ENCODE results near the gene ETV1. TPM values are rescaled to one million over a fixed set of nuclear protein-coding genes. Genes with fewer than 3 reads are reported as not detected.

ETV1 gene
- total RNA-seq, 1 donor from 2014 or later, result 27.3 TPM

- H3K27ac Mint-ChIP-seq, result no peak overlapping the region
- TF ChIP-seq, protein P1, sequence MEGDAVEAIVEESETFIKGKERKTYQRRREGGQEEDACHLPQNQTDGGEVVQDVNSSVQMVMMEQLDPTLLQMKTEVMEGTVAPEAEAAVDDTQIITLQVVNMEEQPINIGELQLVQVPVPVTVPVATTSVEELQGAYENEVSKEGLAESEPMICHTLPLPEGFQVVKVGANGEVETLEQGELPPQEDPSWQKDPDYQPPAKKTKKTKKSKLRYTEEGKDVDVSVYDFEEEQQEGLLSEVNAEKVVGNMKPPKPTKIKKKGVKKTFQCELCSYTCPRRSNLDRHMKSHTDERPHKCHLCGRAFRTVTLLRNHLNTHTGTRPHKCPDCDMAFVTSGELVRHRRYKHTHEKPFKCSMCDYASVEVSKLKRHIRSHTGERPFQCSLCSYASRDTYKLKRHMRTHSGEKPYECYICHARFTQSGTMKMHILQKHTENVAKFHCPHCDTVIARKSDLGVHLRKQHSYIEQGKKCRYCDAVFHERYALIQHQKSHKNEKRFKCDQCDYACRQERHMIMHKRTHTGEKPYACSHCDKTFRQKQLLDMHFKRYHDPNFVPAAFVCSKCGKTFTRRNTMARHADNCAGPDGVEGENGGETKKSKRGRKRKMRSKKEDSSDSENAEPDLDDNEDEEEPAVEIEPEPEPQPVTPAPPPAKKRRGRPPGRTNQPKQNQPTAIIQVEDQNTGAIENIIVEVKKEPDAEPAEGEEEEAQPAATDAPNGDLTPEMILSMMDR (IDR thresholded peaks at IDR 0.05; ENCODE audit: unreplicated experiment), result no peak
- no peak for DNase-seq (ENCODE audit: low spot score, unreplicated experiment)
Observed at GRCh38 chr7:13949445-13949844, 40.0 kb downstream of the ETV1 start.

GRCh38 chr7:13948019-13948801 is 41.3 kb downstream of the ETV1 start:
- Mint-ChIP-seq H3K27ac (peak overlapping the region; percentile 75), H3K36me3 (ENCODE audit: insufficient read depth) (peaks cover 3% of the 10 kb centered on the region), H3K9me3 (ENCODE audit: low read depth) (peaks cover 5% of the 10 kb centered on the region), H3K4me1 (ENCODE audit: low read depth) (peaks cover 32% of the 10 kb centered on the region), H3K27me3 (no peaks in the 10 kb centered on the region), H3K4me3 (ENCODE audit: low read depth) (no peak overlapping the region)
- TF ChIP-seq, protein P1 (IDR thresholded peaks at IDR 0.05; ENCODE audit: unreplicated experiment), result no peak
- DNase-seq (ENCODE audit: low spot score, unreplicated experiment), result no peak

More at GRCh38 chr7:13949445-13949844, 40.0 kb downstream of the ETV1 start:
- peaks cover 32% of the 10 kb centered on the region for H3K4me1 Mint-ChIP-seq (ENCODE audit: low read depth)
- H3K36me3 Mint-ChIP-seq (ENCODE audit: insufficient read depth), result peaks cover 2% of the 10 kb centered on the region
- H3K9me3 Mint-ChIP-seq (ENCODE audit: low read depth), result no peaks in the 10 kb centered on the region
- no peaks in the 10 kb centered on the region for H3K27me3 Mint-ChIP-seq
- H3K4me3 Mint-ChIP-seq (ENCODE audit: low read depth), result no peak overlapping the region

- peaks cover 3% of the 10 kb centered on the region for H3K36me3 Mint-ChIP-seq (ENCODE audit: insufficient read depth)
- no peak for DNase-seq (ENCODE audit: low spot score, unreplicated experiment)
Observed at GRCh38 chr7:13947535-13947934, 41.9 kb downstream of the ETV1 start.

GRCh38 chr7:13946181-13946580 is 43.3 kb downstream of the ETV1 start:
- peaks cover 32% of the 10 kb centered on the region for H3K4me1 Mint-ChIP-seq (ENCODE audit: low read depth)
- H3K27ac Mint-ChIP-seq, result no peak overlapping the region
- no peak for DNase-seq (ENCODE audit: low spot score, unreplicated experiment)
- H3K36me3 Mint-ChIP-seq (ENCODE audit: insufficient read depth), result peaks cover 5% of the 10 kb centered on the region
- peaks cover 8% of the 10 kb centered on the region for H3K9me3 Mint-ChIP-seq (ENCODE audit: low read depth)
- no peak overlapping the region for H3K4me3 Mint-ChIP-seq (ENCODE audit: low read depth)
- TF ChIP-seq, protein P1 (IDR thresholded peaks at IDR 0.05; ENCODE audit: unreplicated experiment), result no peak
- no peaks in the 10 kb centered on the region for H3K27me3 Mint-ChIP-seq

More at GRCh38 chr7:13947535-13947934, 41.9 kb downstream of the ETV1 start:
- no peaks in the 10 kb centered on the region for H3K27me3 Mint-ChIP-seq
- TF ChIP-seq, protein P1 (IDR thresholded peaks at IDR 0.05; ENCODE audit: unreplicated experiment), result no peak
- peaks cover 5% of the 10 kb centered on the region for H3K9me3 Mint-ChIP-seq (ENCODE audit: low read depth)
- H3K4me3 Mint-ChIP-seq (ENCODE audit: low read depth), result no peak overlapping the region
- peaks cover 32% of the 10 kb centered on the region for H3K4me1 Mint-ChIP-seq (ENCODE audit: low read depth)
- peak overlapping the region; percentile 29 for H3K27ac Mint-ChIP-seq

DNA sequence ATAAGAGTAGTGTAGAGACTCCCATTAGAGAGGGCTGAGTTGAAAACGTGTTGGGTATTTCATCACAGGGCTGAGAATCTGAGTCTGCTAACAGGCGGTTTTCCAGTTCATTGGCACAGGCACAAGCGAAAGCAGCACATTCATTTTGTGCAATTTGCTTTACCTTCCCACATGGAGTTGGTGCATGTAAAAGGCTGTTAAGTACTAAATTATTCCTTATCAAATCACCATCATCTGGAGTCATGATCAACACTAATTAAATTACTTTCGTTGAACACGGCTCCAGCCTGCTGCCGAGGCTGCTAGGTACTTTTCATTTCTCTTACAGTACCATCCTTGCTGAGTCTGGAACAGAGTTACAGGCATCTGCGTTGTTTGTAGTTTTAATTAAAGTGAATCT is 43.8 kb downstream of the ETV1 start:
- TF ChIP-seq, protein P1 (IDR thresholded peaks at IDR 0.05; ENCODE audit: unreplicated experiment), result no peak
- H3K27ac Mint-ChIP-seq, result no peak overlapping the region
- no peak for DNase-seq (ENCODE audit: low spot score, unreplicated experiment)
- peaks cover 8% of the 10 kb centered on the region for H3K9me3 Mint-ChIP-seq (ENCODE audit: low read depth)
- no peak overlapping the region for H3K4me3 Mint-ChIP-seq (ENCODE audit: low read depth)
- no peaks in the 10 kb centered on the region for H3K27me3 Mint-ChIP-seq
- H3K36me3 Mint-ChIP-seq (ENCODE audit: insufficient read depth), result peaks cover 5% of the 10 kb centered on the region
- H3K4me1 Mint-ChIP-seq (ENCODE audit: low read depth), result peaks cover 28% of the 10 kb centered on the region
